KMS-11 (cell line): ENCODE measurements around the gene STX10.

Source experiments
- H2AFZ ChIP-seq: fragments of 200-600 bp; sonication (generic); 2 replicates; pipeline ENCODE4 v1.6.1; 2016; ENCODE audit warnings: antibody characterized with exemption, mixed run types, low read depth
- H3K27ac ChIP-seq: fragments of 200-600 bp; sonication (generic); 2 replicates; pipeline ENCODE4 v1.6.1; 2016; ENCODE audit warnings: mild to moderate bottlenecking, mixed run types
- H3K27me3 ChIP-seq: fragments of 200-600 bp; sonication (generic); 2 replicates; pipeline ENCODE4 v1.6.1; 2017; ENCODE audit warnings: mild to moderate bottlenecking, low read depth, mixed run types, moderate library complexity; ENCODE audit not compliant: insufficient read depth
- H3K36me3 ChIP-seq: fragments of 200-600 bp; sonication (generic); 2 replicates; pipeline ENCODE4 v1.6.1; 2017; ENCODE audit warnings: mild to moderate bottlenecking, mixed run types; ENCODE audit not compliant: insufficient read depth
- H3K4me1 ChIP-seq: fragments of 200-600 bp; sonication (generic); 2 replicates; pipeline ENCODE4 v1.6.1; 2016; ENCODE audit warnings: mild to moderate bottlenecking, low read depth, mixed run types; ENCODE audit not compliant: poor library complexity, severe bottlenecking
- H3K4me2 ChIP-seq: fragments of 200-600 bp; sonication (generic); 2 replicates; pipeline ENCODE4 v1.7.0; 2016; ENCODE audit warnings: mild to moderate bottlenecking, mixed run types
- H3K4me3 ChIP-seq: fragments of 200-600 bp; sonication (generic); IDR thresholded peaks from 2 replicates; pipeline ENCODE4 v1.6.1; 2017; ENCODE audit warnings: low read depth, low read length, mixed read lengths; ENCODE audit not compliant: insufficient read depth
- H3K79me2 ChIP-seq: fragments of 200-600 bp; sonication (generic); 2 replicates; pipeline ENCODE4 v1.6.1; 2016; ENCODE audit warnings: low read depth, mixed run types; ENCODE audit not compliant: insufficient read depth
- H3K9ac ChIP-seq: fragments of 200-600 bp; sonication (generic); 2 replicates; pipeline ENCODE4 v1.6.1; 2016; ENCODE audit warnings: mild to moderate bottlenecking, mixed run types
- H4K20me1 ChIP-seq: fragments of 200-600 bp; sonication (generic); 2 replicates; pipeline ENCODE4 v1.6.1; 2016; ENCODE audit warnings: mild to moderate bottlenecking, mixed run types; ENCODE audit not compliant: insufficient read depth
- CTCF ChIP-seq: fragments of 200-600 bp; sonication (generic); conservative IDR thresholded peaks from 2 replicates; pipeline ENCODE4 v1.6.1; 2017; ENCODE audit warnings: low read depth, mild to moderate bottlenecking, antibody characterized with exemption, low read length, moderate library complexity, mixed read lengths

Gene STX10

GRCh38 chr19:13129384-13129783 is 20.8 kb downstream of the STX10 start:
- Histone ChIP-seq H3K27ac (no peak overlapping the region), H3K4me1 (no peaks in the 10 kb centered on the region), H2AFZ (no peak overlapping the region), H3K27me3 (no peaks in the 10 kb centered on the region), H3K36me3 (no peaks in the 10 kb centered on the region), H3K9ac (no peak overlapping the region), H3K4me3 (no peak overlapping the region), H4K20me1 (peaks cover 12% of the 10 kb centered on the region; the same call in 1 of the 2 replicates), H3K79me2 (peaks cover 67% of the 10 kb centered on the region), H3K4me2 (no peak overlapping the region)
- no peak for TF ChIP-seq CTCF

GRCh38 chr19:13128583-13128982 is 21.6 kb downstream of the STX10 start:
- no peak for TF ChIP-seq CTCF
- no peaks in the 10 kb centered on the region; the same call in 1 of the 2 replicates for H3K36me3 ChIP-seq
- H2AFZ ChIP-seq = no peak overlapping the region
- no peak overlapping the region for H3K27ac ChIP-seq
- no peaks in the 10 kb centered on the region for H3K4me1 ChIP-seq
- H3K79me2 ChIP-seq = peaks cover 73% of the 10 kb centered on the region
- peaks cover 12% of the 10 kb centered on the region; the same call in 1 of the 2 replicates for H4K20me1 ChIP-seq
- H3K9ac ChIP-seq = no peak overlapping the region
- no peak overlapping the region for H3K4me2 ChIP-seq
- no peak overlapping the region for H3K4me3 ChIP-seq
- no peaks in the 10 kb centered on the region for H3K27me3 ChIP-seq

- H4K20me1 ChIP-seq = peaks cover 12% of the 10 kb centered on the region
- H3K4me2 ChIP-seq = no peak overlapping the region
- no peak overlapping the region for H3K4me3 ChIP-seq
- no peaks in the 10 kb centered on the region; the same call in 1 of the 2 replicates for H3K36me3 ChIP-seq
- no peaks in the 10 kb centered on the region for H3K27me3 ChIP-seq
- no peak overlapping the region for H2AFZ ChIP-seq
- H3K9ac ChIP-seq = no peak overlapping the region
- H3K27ac ChIP-seq = no peak overlapping the region
- H3K79me2 ChIP-seq = peaks cover 77% of the 10 kb centered on the region
- TF ChIP-seq CTCF = no peak
- H3K4me1 ChIP-seq = no peaks in the 10 kb centered on the region
Measured at GRCh38 chr19:13127811-13128575, 22.2 kb downstream of the STX10 start.

- Histone ChIP-seq H3K27me3 (no peaks in the 10 kb centered on the region), H3K27ac (no peak overlapping the region), H2AFZ (no peak overlapping the region), H3K4me3 (no peak overlapping the region), H3K4me2 (no peak overlapping the region), H4K20me1 (peaks cover 12% of the 10 kb centered on the region), H3K9ac (no peak overlapping the region), H3K4me1 (no peaks in the 10 kb centered on the region), H3K36me3 (no peaks in the 10 kb centered on the region; the same call in 1 of the 2 replicates), H3K79me2 (peaks cover 80% of the 10 kb centered on the region)
- no peak for TF ChIP-seq CTCF
Measured at GRCh38 chr19:13127051-13127450, 23.1 kb downstream of the STX10 start.
